Fibroblast of pulmonary artery (primary cell): ENCODE measurements around the gene PTPRQ.

Experiments used
- DNase-seq: peaks from one replicate; pipeline ENCODE4 v3.0.0-alpha.2; 2010; ENCODE audit warnings: low read depth
- H3K4me3 ChIP-seq: replicated peaks from 2 replicates; pipeline ENCODE4 v1.5.1; 2011; ENCODE audit warnings: low read depth, mild to moderate bottlenecking, control low read depth, low read length, moderate library complexity
- TF ChIP-seq, protein P1 (sequence below): IDR thresholded peaks from 2 replicates; pipeline ENCODE4 v1.5.1; 2011; ENCODE audit warnings: mild to moderate bottlenecking, control low read depth, low read length, inconsistent platforms; ENCODE audit errors: missing control alignments

The PTPRQ gene

DNA sequence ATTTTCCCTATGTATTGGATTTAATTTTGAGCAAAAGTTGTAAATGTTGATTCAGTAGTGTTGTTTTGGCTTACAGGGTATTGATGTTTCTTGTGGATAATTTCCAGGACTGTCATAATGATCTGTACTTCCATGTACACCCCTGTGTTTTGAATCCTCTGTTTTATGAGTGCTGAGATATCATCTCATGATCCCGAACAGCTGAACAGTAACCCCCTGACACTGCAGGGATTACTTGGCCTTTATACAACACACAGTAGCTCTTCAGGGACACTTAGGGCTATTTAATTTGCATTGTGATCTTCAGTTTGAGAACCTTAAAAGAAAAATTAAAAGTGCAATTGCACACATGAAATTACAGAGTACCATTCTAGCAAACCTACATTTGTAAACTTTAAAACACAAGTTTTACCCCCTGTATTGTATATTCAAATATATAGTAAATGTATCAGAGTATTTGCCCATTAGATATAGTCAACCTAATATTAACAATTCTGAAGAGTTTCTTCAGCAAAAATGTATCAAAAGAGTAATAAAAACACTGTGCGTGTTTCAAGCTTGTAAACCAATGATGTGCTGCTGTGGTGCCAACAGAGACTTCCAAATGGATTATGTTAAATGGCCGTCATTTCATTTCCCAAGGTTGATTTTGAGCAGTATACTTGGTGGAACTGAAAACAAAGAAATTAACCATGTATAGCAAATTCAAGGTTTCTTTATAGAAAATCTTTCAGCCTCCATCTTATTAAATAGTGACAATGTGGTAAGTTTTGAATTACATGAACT, 235.5 kb downstream of the PTPRQ start:
- TF ChIP-seq, protein P1, sequence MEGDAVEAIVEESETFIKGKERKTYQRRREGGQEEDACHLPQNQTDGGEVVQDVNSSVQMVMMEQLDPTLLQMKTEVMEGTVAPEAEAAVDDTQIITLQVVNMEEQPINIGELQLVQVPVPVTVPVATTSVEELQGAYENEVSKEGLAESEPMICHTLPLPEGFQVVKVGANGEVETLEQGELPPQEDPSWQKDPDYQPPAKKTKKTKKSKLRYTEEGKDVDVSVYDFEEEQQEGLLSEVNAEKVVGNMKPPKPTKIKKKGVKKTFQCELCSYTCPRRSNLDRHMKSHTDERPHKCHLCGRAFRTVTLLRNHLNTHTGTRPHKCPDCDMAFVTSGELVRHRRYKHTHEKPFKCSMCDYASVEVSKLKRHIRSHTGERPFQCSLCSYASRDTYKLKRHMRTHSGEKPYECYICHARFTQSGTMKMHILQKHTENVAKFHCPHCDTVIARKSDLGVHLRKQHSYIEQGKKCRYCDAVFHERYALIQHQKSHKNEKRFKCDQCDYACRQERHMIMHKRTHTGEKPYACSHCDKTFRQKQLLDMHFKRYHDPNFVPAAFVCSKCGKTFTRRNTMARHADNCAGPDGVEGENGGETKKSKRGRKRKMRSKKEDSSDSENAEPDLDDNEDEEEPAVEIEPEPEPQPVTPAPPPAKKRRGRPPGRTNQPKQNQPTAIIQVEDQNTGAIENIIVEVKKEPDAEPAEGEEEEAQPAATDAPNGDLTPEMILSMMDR = no peak
- H3K4me3 ChIP-seq = no peak overlapping the region
- no peak for DNase-seq

DNA sequence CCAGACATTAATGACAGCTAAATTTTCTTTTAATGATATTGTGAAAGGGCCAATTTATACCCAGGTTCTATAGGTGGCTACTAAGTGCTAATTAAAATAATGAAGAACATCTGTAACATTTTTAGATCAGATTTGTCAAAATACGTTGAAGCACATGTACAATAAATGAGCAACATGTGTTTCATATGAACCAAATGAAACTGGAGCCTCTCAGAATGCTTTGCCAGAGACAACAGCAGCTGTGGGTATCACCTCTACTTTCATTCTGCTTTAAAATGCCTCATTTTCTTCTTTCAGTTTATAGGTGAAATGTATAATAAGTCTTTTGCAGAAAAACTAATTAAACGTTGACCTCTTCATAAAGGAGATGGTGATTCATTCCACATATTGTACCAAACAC, 237.3 kb downstream of the PTPRQ start:
- no peak for DNase-seq
- H3K4me3 ChIP-seq = no peak overlapping the region
- TF ChIP-seq, protein P1 = no peak

DNA sequence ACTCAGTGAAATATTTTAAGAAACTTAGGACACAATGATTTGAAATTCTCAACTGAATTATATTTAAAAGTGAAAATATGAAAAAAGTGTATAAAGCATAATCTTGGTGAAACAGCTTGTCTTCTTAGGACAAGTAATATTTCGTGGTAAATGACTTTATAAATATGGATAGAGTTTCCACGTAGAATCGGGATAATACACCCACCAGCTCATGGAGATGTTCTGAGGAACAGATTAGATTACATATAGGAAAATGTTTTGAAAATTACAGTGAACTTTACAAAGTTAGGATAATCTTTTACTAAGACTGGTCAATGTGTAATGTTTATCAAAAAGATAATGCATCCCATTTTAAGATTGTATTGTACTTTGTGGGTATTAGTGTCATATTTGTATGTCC, 237.8 kb downstream of the PTPRQ start:
- TF ChIP-seq, protein P1 = no peak
- no peak for DNase-seq
- no peak overlapping the region for H3K4me3 ChIP-seq

DNA sequence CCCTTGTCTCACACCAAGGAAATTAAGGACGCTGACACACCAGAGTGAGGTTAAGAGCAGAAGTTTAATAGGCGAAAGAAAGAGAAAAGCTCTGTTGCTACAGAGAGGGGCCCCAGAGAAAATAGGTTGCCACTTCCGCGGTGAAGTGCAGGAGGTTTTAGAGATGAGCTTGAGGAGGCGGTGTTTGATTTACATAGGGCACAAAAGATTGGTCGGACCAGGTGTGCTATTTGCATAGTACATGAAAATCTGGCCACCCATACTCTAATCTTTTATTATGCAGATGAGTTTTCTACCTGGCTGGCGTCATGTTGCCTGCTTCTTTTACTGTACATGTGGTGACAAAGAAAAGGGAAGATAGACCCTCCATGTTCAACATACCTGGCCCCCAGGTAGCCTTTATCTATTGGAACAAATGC, 240.1 kb downstream of the PTPRQ start:
- TF ChIP-seq, protein P1 = no peak
- no peak overlapping the region for H3K4me3 ChIP-seq
- no peak for DNase-seq

DNA sequence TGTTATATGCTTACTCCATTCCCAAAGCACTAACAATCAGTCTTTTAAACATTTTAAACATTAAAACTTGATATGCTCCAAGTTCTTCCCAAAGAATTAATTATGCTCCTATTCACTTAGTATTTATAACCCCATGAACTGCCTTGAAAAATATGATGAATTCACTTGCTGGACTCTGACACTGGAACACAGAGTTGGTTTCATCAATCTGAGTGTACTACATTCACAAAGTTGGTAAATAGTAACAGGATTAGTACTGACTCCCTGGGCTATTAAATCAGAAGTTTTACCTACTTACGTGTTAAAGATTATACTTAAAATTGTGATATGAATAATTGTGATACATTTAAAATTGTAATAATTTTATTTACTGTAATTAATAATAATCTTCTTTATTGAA, 246.1 kb downstream of the PTPRQ start:
- TF ChIP-seq, protein P1 = no peak
- no peak overlapping the region for H3K4me3 ChIP-seq
- no peak for DNase-seq

DNA sequence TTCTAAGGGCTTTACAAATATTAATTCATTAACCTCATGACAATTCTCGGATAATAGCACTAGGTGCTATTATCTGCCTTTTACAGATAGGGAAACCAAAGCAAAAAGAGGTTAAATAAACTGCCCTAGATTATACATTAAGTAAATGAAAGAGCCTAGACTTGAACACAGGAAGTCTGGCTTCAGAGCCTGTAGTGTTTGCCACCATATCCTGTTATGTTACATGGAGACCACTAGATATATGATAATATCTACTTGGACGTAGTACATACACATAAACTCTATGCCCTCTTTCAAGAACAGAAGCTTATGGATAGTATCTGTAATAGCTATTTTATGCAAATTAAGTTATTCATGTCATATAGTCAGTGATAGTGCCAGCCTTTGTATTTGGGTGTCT, 246.5 kb downstream of the PTPRQ start:
- TF ChIP-seq, protein P1 = no peak
- no peak for DNase-seq
- no peak overlapping the region for H3K4me3 ChIP-seq

DNA sequence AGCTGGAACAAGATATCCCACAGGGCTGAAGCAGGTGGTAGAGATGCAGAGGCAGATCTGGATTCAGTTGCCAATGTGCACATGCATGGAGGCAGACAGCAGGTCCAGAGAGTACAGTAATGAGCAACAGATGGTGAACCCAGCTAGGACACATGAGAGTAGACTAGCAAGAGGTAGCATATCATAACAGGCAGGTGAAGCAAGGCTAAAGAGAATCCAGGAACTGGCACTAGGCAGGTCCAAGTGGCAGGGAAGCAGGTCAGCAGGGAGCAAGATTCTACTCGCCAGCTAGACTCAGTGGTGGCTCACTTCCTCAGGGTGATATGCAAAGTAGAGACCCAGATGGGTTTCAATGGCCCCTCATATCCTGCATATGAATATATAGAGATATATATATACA, 248.1 kb downstream of the PTPRQ start:
- no peak for DNase-seq
- TF ChIP-seq, protein P1 = no peak
- no peak overlapping the region for H3K4me3 ChIP-seq
